Measurements from ENCODE around the gene GALNT10.

Gene GALNT10

DNA sequence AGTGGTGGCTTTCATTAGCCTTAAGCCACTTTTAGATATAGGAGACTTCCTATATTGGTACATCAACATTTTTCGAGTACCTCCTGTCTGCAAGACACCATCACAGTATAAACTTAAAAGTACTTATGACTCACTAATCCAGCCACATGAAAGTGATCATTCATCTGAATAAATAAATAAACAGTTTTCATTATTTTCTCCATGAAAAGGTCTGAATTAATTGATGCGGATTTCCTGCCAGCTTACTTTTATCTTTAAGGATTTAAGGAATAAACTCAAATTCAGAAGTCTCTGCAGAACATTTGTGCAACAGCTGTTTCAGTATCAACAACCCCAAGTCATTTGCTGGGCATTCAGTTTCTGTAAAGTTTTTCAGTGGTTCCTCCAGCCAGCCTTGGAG is 259.3 kb downstream of the GALNT10 start:
- DNase-seq, result peak; percentile 73

DNA sequence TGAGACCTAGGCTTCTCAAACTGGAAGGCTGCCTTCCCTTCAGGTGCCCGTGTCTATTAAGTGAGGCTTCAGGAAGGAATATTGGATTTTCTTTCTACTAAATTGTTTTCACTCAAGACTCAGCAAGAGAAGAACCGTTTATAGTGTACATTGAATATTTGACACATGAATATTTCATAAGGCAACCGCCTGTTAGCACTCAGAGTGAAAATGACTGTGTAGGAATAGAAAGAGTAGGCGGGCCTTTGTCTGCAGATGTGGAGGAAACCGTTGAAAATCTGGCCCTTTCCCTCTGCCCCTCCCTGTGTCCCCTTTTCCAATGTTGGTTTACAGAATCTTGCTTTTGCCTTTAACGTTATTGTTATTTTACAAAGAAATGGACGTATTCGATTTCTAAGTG is 261.4 kb downstream of the GALNT10 start:
- DNase-seq, result no peak

DNA sequence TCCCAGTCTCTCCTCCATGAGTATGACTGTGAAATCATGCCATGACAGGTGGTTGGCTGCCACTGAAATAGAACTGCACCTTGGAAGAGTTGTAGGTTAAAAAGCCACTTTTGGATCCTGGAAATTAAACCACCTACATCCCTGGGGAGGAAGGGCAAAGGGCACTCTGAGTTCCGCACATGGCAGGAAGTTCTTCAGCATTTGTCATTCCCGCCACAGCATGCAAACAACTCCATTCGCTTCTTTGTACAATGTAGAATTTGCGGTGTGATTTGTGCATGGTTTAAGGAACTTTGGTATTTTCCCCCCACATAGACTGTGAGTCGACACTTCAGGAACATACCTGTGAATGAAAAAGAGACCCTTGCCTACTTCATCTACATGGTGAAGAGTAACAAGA is 265.1 kb downstream of the GALNT10 start:
- no peak for DNase-seq

DNA sequence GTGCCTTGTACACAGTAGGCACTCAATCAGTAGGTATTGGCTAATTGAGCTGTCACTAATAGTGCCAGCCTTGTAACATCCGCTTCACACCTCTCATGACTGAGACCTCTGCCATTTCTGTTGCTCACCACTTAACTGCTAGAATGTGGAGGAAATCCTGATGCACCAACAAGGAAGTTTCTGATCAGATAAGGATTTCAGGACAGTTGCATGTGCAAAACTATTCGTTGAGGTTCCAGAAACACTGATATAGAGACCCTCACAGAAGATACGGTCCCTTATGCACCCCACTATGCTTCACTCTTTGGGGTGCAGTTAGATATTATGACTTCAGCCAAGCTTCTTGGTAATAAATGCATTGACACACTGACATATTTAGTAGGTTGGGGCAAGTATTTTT is 266.0 kb downstream of the GALNT10 start:
- DNase-seq, result no peak

DNA sequence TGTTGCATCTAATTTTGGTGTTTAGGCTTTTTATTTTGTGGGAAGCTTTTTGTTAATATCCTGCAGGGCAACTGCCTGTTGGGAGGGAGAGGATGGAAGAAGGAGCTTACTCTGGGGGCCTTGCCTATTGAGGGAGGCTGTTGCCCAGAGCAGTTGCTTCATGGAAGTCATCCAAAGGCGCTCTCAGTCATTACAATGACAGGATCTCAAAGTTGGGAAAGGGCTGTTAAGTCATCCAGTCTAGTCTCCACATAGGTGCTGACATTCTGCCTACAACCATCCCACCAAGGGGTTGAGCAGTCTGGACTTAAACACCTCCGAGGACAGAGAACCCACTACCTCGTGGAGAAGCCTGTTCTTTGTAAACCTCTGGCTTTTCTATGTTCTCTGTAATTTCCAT is 268.5 kb downstream of the GALNT10 start:
- no peak for DNase-seq

DNA sequence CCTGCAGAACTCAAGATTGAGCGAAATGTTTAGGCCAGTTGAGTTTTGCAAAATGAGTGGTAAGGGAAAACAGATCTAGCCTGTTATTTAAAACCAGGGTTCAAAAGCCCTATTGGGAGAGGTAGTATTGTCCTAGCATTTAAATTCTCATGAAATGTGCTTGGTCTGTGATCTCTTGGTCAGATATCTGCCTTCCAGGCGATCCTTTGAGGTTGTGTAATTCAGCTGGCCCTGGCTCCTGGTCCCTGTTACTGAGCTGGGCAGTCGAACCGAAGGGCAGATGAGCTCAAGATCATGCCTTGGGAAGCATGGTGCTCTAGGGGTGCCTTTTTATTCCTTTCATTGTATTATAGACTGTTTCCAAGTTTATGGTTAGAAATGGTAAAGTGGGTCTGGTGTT is 269.6 kb downstream of the GALNT10 start:
- no peak for DNase-seq

DNA sequence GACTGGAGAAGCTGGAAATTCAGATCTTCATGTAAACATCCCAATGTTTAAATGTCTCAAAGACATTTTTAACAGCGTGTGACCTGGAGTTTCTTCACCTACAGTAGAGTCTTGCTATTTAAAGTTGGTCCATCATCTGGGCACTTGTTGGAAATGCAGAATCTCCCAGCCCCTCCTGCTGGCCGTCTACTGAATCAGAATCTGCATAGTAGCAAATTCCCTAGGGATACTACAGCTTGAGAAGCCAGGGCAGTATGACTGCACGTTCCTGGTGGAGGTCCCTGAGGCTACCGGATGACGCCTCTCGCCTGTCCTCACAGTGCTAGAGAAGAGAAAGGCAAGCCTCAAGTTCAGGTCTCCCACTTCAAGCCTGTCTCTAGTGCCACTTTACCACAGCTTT is 271.0 kb downstream of the GALNT10 start:
- DNase-seq, result no peak

DNA sequence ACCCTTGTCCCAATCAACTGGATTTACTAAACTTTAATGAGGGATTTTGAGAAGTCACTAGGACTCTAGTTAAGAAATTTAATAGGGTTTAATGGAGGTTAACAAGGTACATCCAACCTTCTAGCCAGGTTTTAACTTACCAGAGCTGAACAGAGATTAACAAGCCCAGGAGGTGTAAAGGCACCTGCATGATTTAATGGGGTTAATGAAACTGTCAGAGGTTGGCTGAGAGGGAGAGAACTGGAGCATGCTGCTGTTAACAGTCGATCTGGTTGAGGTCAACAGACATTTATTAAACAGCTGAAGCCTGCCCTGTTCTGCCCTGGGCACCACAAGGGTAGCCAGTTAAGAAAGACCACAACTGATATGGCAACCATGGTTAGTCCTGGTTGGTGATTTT is 273.9 kb downstream of the GALNT10 start:
- DNase-seq, result no peak

DNA sequence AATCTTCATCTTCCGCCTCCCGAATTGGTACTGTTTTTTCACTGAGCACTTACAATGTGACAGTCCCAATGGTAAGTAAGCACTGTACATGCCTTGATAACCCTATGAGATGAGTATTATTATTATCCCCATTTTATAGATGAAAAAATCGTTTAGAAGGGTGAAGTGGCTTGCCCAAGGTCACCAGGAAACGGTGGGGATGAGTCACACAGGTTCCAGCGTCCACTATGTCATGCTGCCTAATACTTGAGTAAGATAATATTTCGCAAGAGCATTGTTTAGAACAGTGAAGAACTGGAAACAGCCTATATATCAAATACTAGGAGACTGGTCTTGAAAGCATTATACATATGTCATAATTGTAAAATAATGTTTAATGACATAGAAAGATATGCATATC is 274.6 kb downstream of the GALNT10 start:
- peak; percentile 90 for DNase-seq

DNA sequence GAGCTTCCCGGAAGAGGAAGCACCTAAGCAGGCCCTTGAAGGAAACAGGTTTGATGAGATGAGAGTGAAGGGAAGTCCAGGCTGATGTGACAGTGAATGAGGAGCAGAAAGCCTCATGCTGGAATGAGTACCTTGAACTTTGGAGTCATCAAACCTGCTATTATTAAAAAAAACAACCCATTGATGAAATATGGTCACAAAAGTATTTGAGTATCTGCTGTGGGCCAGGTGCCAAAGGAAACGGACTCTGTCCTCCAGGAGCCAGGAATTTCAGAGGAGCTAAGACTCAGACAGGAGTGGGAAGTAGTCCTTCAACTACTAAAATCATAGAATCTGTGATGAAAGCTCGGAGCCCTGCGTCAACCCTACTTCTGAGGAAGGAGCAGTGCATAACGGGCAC is 275.6 kb downstream of the GALNT10 start:
- DNase-seq, result no peak

DNA sequence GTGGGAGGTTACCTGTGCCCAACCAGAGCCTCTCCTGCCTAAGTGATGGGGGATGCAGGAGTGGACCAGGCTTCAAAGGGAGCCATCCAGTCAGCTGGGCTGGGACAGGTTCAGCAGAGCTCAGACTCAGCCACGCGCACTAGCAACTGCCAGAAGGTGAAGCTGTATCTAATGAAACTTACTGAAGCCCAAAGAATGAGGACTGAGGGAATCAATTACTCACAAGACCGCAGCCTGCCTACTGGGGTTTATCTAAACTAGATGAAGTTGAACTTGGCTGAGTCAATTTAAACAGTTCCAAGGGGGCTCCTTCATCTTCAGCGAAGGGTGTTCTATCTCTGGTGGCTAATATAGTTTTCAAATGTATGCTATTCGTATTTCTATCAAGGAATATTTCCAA is 276.1 kb downstream of the GALNT10 start:
- no peak for DNase-seq

DNA sequence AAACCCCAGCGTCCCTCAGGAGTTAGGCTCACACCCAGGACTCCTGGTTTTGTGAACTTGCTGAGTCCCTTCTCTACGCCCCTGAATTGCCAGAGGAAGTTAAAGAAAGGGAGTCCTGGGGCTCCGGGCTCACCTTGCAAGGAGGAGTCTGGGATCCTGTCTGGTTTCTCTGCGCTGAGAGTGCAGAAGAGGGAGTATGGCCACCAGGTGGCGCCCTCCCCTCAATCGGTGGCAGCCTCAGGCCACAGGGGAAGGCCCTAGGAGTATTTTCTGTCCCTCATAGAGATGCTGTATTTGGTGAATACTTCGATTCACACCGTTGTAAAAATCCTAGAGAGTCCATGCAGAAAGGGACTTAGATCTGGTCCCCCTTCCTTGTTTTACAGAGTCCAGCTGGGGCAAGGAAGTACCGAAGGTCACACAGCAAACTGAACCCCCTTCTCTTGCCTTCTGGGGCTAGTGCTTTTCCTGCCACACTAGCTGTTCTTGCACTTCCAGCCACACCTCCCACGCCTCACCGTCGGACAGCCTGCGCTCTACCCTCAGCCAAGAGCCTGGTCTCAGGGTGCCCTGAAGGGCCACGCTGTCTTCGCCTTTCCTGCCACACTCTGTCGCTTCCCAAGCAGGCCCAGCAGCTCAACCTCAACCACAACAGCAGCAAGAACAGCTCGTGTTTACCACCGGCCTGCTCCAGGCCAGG is 277.3 kb downstream of the GALNT10 start:
- peak; percentile 44 for DNase-seq

DNA sequence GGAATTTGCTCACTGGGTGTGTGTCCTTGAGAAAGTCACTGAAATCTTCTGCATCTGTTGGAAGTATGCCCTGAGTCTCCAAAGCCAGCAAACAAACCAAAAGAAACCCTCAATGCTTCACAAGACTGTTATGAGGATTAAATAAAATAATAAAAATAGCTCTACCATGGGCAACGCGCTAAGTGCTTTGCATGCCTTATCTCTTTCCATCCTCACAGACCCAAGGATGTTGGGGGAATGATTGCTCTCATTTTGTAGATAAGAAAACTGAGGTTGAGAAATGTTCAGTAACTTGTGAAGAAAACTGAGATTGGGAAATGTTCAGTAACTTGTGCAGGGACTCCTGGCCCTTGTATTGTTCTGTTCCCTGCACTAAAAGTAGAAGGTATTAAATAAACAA is 279.6 kb downstream of the GALNT10 start:
- no peak for DNase-seq
